ENCODE results near the gene LGALS7. TPM values are rescaled to one million over a fixed set of nuclear protein-coding genes. Genes with fewer than 3 reads are reported as not detected.

The LGALS7 gene
- total RNA-seq, 1 donor from 2014 or later = not detected

DNA sequence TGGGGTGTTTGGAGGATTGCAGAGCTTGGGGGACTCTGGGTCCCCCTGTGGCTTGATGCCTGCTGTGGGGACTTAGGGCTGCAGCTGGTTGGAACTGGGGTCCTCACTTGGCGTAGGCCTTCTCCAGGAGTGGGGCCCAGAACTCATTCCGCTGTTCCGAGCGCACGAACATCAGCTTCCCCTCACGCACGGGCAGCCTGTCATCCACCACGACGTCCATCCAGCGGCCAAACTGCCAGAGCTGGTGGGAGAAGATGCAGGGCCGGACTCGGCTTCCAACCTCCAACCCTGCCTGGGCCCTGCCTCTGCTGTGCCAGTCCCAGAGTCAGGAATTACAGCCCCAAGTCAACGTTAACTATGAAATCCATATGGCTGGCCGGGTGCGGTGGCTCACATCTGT lies 31.6 kb downstream of the LGALS7 start:
- DNase-seq (ENCODE audit: extremely low read depth, low read depth, low spot score) = no peak

DNA sequence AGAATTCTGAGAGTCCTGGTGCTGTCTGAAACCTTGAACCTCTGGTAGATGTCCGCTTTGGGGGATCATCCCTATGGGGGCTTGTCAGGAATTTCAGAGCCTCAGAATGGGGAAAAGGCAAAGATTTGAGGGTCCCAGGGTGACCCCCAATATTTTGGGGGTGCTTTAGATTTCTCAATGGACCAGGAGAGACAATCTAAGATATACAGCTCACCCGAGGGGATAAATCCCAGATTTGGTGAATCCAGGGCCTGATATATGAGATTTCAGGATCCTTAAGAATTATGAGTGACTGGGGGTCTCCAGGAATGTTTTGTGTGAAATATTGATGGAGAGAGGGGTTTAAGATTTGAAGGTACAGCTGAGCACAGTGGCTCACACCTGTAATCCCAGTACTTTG lies 32.4 kb downstream of the LGALS7 start:
- DNase-seq (ENCODE audit: extremely low read depth, low read depth, low spot score) = no peak

DNA sequence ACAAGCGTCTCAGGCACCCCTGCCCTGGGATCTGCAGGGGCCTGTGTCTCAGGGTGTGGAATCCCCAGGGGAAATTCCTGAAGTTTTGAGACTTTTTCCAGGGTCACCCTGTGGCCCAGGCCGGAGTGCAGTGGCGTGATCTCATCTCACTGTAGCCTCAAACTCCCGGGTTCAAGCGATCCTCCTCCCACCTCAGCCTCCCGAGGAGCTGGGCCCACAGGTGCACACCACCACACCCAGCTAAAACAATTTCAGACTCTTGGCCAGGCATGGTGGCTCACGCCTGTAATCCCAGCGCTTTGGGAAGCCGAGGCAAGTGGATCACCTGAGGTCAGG lies 33.1 kb downstream of the LGALS7 start:
- no peak for DNase-seq (ENCODE audit: extremely low read depth, low read depth, low spot score)

DNA sequence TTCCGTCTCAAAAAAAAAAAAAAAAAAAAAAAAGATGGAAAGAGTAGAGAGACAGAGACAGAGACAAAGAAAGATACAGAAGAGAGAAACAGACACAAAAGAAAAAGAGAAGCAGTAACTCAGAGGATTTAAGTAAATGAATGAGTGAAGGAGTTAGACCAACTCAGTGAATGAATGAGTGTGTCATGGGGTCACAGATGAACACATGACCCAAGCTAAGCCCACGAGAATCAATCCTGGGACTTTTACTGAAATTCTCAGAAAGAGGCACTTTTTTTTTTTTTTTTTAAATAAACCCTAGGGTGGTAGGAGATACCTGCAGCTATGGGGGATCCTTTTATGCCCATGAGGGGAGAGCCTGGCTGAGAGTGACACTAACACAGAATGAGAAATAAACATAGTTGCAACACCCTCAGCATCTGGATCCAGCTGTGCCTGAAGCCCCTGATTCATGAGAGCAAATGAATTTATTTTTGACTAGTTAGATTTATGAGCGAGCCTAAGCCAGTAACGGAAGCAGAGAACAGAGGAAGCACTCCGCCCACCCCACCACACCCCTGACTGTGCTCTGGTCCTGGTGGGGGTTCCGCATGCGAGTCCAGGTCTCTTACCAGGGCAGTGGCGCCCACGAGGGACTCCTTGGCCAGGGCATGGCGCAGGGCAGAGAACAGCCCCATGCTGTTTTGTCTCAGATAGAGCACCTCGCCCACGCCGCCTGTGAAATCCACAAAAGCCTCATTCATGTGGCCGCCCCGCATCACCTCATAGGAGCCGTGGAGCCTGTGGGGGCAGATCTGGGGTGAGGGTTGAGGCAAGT lies 33.7 kb downstream of the LGALS7 start:
- no peak for DNase-seq (ENCODE audit: extremely low read depth, low read depth, low spot score)

DNA sequence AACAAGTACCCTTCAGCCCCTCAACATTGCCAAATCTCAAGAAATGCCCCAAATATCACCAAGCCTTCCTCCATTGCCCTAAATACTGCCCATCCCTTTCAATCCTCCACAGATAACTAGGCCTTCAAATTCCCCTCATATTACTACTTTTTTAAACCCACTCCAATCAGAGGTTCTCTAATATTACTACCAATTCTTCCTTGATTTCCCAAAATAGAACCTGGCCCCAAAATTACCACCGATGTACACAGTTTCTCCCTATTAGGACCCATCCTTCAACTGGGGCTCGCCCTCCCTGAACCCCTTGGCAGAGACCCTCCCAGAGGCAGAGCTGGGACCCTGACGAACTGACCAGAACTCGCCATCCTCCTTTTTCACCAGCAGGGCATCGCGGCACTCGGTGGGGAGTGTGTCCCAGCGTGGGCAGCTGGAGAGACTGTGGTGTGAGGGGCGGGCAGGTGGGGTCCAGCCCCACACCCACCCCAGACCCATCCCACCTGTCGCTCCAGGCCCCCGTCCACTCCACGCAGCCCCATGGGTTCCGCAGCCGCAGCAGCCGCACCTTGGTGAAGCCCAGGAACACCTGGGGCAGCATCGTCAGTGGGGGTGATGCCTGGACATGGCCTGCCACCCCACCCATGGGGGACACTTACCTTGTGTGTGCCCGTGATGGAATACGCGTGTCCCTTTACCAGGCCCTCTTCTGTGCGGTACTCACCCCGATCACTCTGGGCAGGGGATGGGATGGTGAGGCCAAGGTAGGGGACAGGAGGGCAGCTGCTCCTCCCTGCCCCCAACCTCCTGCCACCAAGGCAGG lies 35.2 kb downstream of the LGALS7 start:
- DNase-seq (ENCODE audit: extremely low read depth, low read depth, low spot score) = no peak

DNA sequence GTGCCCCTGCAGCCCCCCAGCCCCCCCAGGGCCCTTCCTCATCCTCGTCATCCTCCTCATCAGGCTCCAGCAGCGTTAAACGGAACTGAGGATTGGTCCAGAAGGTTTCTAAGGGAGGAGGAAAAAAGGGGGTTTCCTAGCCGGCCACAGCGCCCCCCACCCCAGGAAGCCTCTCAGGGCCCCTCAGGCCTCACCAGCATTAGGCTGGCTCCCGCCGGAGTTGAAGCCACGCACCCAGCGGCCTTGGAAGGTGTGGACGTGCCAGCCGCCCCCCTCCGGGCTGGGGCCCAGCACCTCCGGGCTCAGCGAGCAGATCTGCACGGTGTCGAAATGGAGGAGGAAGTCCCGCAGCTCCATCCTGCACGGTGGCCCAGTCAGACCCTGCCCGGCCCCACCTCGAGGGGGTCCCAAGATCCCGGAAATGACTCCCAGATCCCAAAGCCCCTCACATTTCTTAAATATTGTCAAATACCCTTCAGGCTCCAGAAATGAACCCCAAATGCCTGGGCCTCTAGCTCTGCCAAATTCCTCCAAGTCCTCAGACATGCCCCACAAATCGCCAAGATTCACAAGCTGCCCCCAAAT lies 35.9 kb downstream of the LGALS7 start:
- no peak for DNase-seq (ENCODE audit: extremely low read depth, low read depth, low spot score)

DNA sequence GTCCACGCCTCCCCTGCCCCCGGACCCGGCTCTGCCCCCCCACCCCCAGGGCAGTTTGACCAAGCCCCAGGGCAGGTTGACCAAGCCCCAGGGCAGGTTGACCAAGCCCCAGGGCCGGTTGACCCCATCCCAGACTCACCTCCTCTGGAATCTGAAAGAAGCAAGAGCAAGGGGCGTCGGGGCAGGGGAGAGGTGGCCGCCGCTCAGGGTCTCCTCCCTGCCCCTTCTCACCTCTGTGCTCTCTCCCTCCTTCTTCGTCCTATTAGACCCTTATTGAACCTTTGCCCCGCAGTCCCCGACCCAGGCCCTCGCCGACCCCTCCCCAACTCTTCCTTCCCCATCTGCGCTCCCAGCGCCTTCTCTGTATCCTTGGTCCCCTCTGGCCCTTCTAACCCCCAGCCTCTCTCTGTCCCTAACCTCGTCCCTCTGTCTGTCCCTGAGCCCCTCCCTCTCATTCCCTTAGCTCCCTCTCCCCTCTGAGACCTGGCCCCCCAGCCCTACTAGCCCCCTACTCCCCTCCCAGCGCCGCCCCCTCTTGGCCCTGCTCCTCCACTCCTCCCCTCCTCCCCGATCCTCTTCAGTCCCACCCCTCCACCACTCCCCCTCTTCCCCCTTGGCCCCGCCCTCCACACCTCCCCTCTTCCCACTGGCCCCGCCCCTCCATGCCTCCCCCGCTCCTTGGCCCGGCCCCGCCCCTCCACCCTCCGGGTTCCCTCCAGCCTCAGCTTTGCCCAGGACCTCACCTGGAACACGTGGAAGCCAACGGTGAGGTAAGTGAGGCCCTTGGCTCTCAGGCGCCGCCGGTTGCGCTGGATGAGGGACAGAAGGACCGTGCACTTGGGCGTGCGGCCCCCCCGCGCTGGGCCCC lies 36.7 kb downstream of the LGALS7 start:
- no peak for DNase-seq (ENCODE audit: extremely low read depth, low read depth, low spot score)

DNA sequence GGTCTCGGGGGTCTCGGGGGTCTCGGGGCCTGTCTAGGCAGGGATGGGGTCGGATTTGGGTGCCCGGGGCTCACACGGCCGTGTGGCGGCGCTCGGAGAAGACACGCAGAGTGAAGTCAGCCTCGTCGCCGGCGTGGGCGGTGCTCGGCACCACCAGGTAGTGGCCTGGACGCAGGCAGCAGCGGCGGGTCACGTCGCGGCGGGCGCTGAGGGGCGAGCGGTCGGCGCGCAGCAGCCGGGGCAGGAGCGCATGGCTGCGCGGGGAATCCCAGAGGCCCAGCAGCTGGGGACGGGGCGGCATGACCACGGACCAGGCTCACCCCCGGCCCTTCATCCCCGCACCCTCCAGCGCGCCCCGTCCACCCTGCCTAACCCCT lies 37.3 kb downstream of the LGALS7 start:
- DNase-seq (ENCODE audit: extremely low read depth, low read depth, low spot score) = no peak

DNA sequence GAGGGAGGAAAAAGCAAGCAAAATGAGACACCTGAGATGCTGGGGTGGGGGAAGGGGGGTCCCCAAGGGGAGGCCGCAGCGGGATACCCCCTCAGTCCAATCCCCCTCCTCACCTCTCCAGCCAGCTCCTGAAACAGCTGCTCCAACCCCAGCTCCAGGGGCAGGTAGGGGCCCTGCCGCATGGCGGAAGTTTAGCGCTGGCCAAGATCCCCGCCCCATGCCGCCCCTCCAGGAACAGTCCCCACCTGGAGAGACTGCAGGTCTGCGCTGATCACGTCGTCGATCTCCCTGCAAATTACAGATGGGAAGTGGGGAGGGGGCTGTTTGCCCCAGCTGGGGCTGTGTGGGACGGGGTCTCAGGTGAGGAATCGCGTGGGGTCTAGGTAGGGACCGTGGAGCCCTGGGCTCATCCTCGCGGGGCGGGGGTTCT lies 38.0 kb downstream of the LGALS7 start:
- no peak for DNase-seq (ENCODE audit: extremely low read depth, low read depth, low spot score)

DNA sequence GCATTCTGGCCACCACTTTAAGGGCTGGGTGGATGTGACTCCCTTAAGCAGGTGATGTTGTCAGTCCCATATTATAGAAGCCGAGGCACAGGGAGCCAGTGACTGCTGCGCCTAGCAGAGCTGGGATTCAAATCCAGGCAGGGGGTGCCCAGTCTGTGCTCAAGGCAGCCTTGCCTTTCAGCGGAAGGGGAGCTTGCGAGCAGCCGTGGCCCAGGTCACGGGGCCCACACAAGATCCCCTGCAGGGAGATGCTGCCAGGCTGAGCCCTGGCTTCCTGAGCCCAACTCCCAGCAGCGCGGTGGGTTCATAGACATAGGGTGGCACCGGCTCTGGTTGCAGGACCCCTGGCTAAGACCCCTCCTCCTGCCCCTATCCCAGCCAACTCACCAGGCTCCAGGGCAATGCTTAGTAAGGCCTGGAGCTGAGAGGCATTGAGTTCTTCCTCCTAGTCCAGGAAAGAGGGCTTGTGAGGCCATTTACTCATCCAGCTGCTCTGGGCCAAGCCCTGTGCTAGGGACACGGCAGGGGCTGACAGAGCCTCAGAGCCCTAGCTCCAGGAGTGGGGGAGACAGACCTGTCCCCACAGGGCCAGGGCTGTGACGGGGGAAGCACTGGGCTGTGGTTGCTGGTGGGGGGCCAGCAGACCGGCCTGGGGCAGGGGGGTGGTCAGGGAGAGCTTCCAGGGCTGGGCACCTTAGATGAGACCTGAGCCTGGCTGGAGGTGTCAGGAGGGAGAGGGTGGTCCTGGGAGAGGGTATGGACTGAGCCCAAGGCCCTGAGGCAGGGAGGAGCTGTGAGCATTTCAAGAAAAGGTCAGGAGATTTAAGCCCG lies 38.7 kb downstream of the LGALS7 start:
- no peak for DNase-seq (ENCODE audit: extremely low read depth, low read depth, low spot score)

DNA sequence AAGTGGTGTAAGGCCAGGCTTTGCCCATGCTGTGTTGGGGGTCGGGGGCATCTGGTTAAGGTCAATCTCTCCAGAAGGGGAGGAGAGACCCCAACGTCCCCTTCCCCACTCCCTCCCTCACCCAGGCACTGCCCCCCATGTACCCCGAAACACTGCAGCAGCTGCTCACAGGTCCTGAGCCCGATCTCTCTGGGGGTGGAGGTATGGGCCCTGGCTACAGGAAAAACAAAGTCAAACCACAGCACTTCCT lies 39.2 kb downstream of the LGALS7 start:
- no peak for DNase-seq (ENCODE audit: extremely low read depth, low read depth, low spot score)

DNA sequence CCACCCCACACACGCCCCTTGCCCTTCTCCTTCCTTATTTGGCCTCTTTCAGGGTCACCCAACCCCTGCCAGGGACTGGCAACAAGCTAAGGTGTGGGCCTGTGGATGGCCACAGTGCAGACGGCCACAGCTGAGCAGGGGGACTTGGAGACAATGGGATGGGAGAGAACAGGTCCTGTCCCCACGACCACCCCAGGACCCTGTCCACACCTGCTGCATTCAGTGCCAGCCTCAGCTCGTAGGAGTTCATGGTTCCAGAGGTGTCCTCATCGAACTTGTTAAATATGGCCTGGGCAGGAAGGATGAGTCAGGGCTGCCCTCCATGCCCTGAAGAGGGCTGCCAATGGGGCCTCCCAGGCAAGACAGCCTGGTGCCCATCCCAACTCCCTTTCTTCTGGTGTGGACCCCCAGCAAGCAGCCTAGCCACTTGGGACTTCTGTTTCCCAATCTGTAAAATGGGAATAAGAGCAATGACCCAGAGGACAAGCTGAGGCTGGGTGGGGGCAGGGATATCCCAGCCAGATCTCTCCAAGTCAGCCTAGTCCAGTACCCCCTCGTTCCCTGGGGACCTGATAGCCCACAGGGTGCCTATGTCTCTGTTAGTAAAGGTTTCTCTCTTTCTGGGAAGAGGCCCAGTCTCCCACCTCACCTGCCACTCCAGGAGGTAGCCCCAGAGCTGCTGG lies 39.7 kb downstream of the LGALS7 start:
- DNase-seq (ENCODE audit: extremely low read depth, low read depth, low spot score) = no peak

DNA sequence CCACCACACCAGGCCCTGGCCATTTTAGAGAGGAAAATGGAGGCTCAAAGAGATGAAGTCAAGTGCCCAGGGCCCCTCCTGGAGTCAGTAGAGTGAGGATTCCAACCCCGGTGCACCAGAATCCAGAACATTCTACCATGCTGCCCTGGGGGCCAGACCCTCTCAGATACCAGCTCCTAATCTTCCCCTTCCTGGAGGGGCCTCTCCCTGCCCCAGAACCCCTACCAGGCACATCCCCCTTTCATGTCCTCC lies 40.1 kb downstream of the LGALS7 start:
- no peak for DNase-seq (ENCODE audit: extremely low read depth, low read depth, low spot score)

DNA sequence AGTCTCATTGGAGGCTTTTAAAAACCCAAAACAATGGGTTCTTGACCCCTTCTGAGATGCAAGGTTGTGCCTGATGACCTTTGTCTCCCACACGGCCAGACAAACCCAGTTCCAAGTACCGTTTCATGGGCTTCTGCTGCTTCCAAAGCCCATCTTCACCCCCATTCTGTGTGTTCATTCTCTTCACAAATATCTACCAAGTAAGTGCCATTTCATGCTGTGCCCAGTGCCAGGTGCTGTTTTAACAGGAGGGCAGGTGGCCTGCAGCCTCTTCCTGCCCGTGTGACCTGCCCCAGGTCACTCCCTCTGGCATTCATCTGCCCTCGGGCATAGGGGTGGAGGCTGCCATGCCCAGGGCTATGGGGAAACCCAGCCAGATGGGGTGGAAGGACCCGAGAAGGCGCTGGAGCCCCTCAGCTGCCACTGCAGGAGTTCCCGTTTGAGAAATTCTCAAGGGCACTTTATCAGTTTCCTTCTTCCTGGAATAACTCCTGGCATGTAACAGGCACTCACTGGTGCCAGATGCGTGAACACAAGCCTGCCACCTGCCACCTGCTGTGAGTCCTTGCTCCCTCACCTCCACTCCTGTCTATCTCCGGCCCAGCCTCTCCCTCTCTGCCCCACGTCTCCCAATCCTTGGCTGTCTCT lies 41.5 kb downstream of the LGALS7 start:
- no peak for DNase-seq (ENCODE audit: extremely low read depth, low read depth, low spot score)

DNA sequence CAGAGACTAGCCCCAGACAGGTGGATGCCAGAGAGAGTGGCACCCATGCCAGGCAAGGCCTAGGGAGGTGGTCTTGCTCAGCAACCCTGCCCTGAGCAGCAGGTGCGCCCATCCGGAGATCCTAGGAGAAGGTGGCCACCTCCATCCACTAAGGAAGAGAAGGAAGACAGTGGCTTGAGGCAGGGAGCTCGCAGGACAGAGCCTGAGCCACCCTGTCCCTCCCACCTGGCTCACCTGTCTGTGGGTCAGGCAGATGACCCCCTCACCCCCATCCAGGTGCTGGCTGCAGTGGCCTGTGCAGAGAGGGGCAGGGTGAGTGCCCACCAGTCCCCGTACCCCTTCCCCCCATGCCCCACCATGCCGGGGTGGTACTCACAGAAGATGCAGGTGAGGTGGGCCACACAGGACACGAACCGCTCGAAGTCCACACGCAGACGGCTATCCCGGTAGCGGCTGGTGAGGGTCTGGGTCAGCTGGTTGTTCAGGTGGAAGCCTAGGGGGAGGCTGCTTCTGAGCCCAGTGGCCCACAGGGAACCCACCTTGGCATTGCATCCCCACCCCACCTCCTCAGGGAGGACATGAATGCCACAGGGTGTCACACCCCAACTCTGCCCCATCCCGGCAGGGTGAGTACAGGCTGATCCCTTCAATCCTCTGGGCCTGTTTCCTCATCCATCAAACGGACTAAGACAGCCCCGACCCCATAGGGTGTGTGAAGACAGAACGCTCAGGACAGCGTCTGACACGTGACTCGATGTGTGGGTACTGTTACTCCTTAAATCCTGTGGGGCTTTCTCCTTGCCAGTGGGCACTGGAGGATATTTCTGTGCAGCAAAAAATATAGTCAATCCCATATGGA lies 42.4 kb downstream of the LGALS7 start:
- DNase-seq (ENCODE audit: extremely low read depth, low read depth, low spot score) = no peak

DNA sequence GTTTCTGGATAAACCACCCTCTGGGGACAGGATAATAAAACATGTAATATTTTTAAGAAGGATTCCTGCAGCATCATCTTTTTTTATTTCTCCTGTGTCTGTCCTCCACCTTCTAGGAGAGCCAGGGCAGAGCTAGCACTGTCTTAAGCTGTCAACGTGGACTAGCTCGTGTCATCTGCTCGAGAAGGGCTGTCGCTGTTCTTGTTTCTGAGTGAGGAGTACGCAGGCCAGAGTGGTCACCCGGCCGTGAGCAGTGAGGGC lies 42.9 kb downstream of the LGALS7 start:
- DNase-seq (ENCODE audit: extremely low read depth, low read depth, low spot score) = no peak

DNA sequence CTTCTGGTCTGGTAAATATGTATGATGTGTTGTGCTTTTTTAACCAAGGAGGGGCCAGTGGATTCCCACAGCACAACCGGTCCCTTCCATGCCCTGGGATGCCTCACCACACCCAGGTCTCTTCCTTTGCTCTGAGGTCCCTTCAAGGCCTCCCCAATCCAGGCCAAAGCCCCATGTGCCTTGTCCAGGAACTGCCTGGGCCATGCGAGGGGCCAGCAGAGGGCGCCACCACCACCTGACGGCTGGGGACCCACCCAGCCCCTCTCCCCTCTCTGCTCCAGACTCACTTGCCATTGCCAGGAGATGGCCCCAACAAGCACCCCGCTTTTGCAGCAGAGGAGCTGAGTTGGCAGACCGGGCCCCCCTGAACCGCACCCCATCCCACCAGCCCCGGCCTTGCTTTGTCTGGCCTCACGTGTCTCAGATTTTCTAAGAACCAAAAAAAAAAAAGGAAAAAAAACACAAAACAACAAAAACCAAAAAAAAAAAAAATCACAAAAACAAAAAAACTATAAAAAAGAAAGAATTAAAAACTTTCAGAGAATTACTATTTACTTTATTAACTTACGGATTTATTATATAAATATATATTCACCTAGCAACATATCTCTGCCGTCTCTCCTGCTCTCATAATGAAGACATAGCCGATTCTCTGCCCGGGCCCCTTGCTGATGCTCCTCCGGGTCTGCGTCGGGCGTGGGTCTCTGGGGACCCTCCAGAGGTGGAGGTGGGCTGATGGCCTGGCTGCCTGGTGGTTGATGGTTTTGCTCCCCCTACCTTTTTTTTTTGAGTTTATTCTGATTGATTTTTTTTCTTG lies 43.5 kb downstream of the LGALS7 start:
- DNase-seq (ENCODE audit: extremely low read depth, low read depth, low spot score) = no peak

Data from glomerular endothelial cell (primary cell).